Measurements from ENCODE around the gene CARS1. TPM values are rescaled to one million over a fixed set of nuclear protein-coding genes. Genes with fewer than 3 reads are reported as not detected.

Gene CARS1
- total and polyA plus RNA-seq, 2 of the 8 experiments (the other 6 are each of a cell fraction or from before 2014, with no cell fraction given), result 44.1 to 100 TPM

DNA sequence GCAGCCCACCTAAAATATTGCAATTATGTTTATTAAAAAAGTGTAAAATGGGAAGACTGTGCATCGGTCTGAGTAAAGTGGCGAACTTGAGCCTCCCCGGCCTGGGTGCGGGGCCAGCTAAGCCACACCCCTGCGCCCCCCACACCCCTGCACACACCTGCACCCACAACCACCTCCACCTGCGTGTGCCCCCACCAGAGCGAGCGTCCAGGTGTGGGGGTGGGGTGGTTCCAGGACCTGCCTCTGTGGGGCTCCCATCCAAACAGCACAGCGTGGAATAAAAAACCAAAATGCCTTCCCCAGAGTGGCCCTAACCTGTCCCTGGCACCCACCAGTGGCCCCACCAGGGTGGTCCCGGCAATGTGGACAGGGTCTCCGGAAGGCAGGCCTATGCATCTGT is 30.1 kb upstream of the CARS1 start (continued):
- TF ChIP-seq BCL11A (IDR thresholded peaks at IDR 0.05; ENCODE audit: low read depth in 2 of 2, low read length in 2 of 2) (no peak), HDAC6 (IDR thresholded peaks at IDR 0.05; ENCODE audit: low read depth, low read length) (no peak), EGR1 (IDR thresholded peaks at IDR 0.05; ENCODE audit: borderline replicate concordance, low read depth, low read length) (no peak), NRF1 (IDR thresholded peaks at IDR 0.05; ENCODE audit: low read depth, low read length) (no peak), TCF12 (IDR thresholded peaks at IDR 0.05; ENCODE audit: low read depth, low read length) (no peak), CBX5 (IDR thresholded peaks at IDR 0.05; ENCODE audit: low read depth, low read length) (no peak), RXRA (IDR thresholded peaks at IDR 0.05; ENCODE audit: insufficient read depth, low read depth, low read length) (no peak)
